Measurements from ENCODE around the gene ZFYVE16. TPM values are rescaled to one million over a fixed set of nuclear protein-coding genes. Genes with fewer than 3 reads are reported as not detected.

Gene ZFYVE16
- total and polyA plus RNA-seq, 2 of the 13 experiments (the other 11 are each of a cell fraction or from before 2014, with no cell fraction given): 9.3 to 33.3 TPM

GRCh38 chr5:80487444-80487828 is 79.6 kb downstream of the ZFYVE16 start (continued):
- no peak for TF ChIP-seq ZNF770 (CRISPR knock-in tag; IDR thresholded peaks at IDR 0.05)
- TF ChIP-seq ZNF292 (CRISPR knock-in tag; IDR thresholded peaks at IDR 0.05; ENCODE audit: borderline replicate concordance, low read depth): peak; percentile 31; the same call in 1 of the 2 replicates
- TF ChIP-seq ZBTB37 (CRISPR knock-in tag; IDR thresholded peaks at IDR 0.05): 0 out of 2 replicates have a peak, but pooled peaks have one; percentile 63
- no peak for TF ChIP-seq ZNF530 (CRISPR knock-in tag; IDR thresholded peaks at IDR 0.05; ENCODE audit: low read depth)
- TF ChIP-seq NCOA1 (CRISPR knock-in tag; IDR thresholded peaks at IDR 0.05): 0 out of 2 replicates have a peak, but pooled peaks have one; percentile 6
- TF ChIP-seq ZBTB38 (CRISPR knock-in tag; IDR thresholded peaks at IDR 0.05): peak; percentile 41; the same call in 1 of the 2 replicates
- no peak for TF ChIP-seq ZNF740 (CRISPR knock-in tag; IDR thresholded peaks at IDR 0.05)
